Stomach smooth muscle (tissue), 2 donors: ENCODE results near the gene ZBED2.
"Not testable (repeated sequence)": the region's sequence is repeated elsewhere in the genome, so short reads cannot be mapped to it uniquely, and the experiment has no call there.

ENCODE experiments used
- H3K27ac ChIP-seq: one replicate; pipeline ENCODE4 v1.7.0; 2013; ENCODE audit warnings: mild to moderate bottlenecking, low read length, inconsistent platforms
- H3K27me3 ChIP-seq, 2 donors: one replicate each; pipeline ENCODE4 v1.7.0; 2013; ENCODE audit warnings: low read length in 2 of 2; ENCODE audit not compliant: insufficient read depth in 2 of 2, control insufficient read depth in 1 of 2
- H3K36me3 ChIP-seq, 2 donors: one replicate each; pipeline ENCODE4 v1.7.0; 2013; ENCODE audit warnings: low read length in 2 of 2; ENCODE audit not compliant: control insufficient read depth in 2 of 2, insufficient read depth in 2 of 2
- H3K4me1 ChIP-seq: one replicate; pipeline ENCODE4 v1.7.0; 2013; ENCODE audit warnings: low read length; ENCODE audit not compliant: control insufficient read depth, insufficient read depth
- H3K4me3 ChIP-seq, 2 donors: one replicate each; pipeline ENCODE4 v1.7.0; 2013; ENCODE audit warnings: low read length in 2 of 2
- H3K9ac ChIP-seq, 2 donors: one replicate each; pipeline ENCODE4 v1.7.0; 2013; ENCODE audit warnings: low read length in 2 of 2, mild to moderate bottlenecking in 1 of 2
- H3K9me3 ChIP-seq, 2 donors: one replicate each; pipeline ENCODE4 v1.7.0; 2013; ENCODE audit warnings: low read length in 2 of 2; ENCODE audit not compliant: control insufficient read depth in 2 of 2
- donor health status: healthy.
- donor health status: Pancreatic carcinoma.

Gene ZBED2

GRCh38 chr3:111595232-111595631 lies at the start of gene ZBED2:
TSS of gene ZBED2 (minus strand) at chr3:111595346. CDS start at chr3:111594201, 1,145 bp downstream.
- no peak within 1 kb of the TSS for H3K4me3 ChIP-seq
- H3K4me1 ChIP-seq = no peaks in the 10 kb centered on the region
- H3K9ac ChIP-seq = no peak within 1 kb of the TSS
- H3K27me3 ChIP-seq = no peaks in the 10 kb centered on the region
- H3K27ac ChIP-seq = no peak within 1 kb of the TSS
- no peaks in the 10 kb centered on the region for H3K36me3 ChIP-seq
- H3K9me3 ChIP-seq = no peaks in the 10 kb centered on the region

- Histone ChIP-seq H3K4me1 (no peaks in the 10 kb centered on the region), H3K27me3 (no peaks in the 10 kb centered on the region), H3K4me3 (no peak overlapping the region), H3K36me3 (no peaks in the 10 kb centered on the region), H3K27ac (no peak overlapping the region), H3K9me3 (no peaks in the 10 kb centered on the region), H3K9ac (no peak overlapping the region)
Measured at GRCh38 chr3:111639316-111639715, 44.2 kb upstream of the ZBED2 start.

GRCh38 chr3:111636366-111636885 lies 41.3 kb upstream of the ZBED2 start:
- no peak overlapping the region for H3K9ac ChIP-seq
- H3K27ac ChIP-seq = no peak overlapping the region
- no peaks in the 10 kb centered on the region for H3K36me3 ChIP-seq
- H3K4me1 ChIP-seq = no peaks in the 10 kb centered on the region
- no peak overlapping the region for H3K4me3 ChIP-seq
- H3K27me3 ChIP-seq = no peaks in the 10 kb centered on the region
- H3K9me3 ChIP-seq = no peaks in the 10 kb centered on the region

DNA sequence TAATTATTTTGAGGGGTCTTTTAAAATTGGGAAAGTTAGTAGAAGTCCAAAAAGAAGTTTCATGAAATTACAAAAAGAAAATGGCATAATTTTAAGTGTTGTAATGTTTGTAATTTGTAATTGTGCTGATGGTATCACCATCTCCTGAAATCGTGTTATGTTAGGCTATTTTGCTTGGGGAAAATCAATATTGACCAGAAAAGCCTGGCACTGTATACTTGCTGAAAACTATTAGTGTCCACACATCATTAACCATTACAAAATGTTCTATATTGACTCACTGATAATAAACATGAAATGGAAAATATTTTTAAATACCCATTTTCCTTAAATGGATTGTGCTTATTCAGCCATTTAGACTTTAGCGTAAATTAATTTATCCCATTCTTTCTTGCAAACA lies 40.3 kb upstream of the ZBED2 start:
- Histone ChIP-seq H3K36me3 (no peaks in the 10 kb centered on the region), H3K4me3 (no peak overlapping the region), H3K9me3 (no peaks in the 10 kb centered on the region), H3K4me1 (no peaks in the 10 kb centered on the region), H3K27me3 (no peaks in the 10 kb centered on the region), H3K9ac (no peak overlapping the region), H3K27ac (no peak overlapping the region)

- H3K27me3 ChIP-seq, H3K27ac ChIP-seq, H3K9me3 ChIP-seq, H3K9ac ChIP-seq, H3K36me3 ChIP-seq, H3K4me1 ChIP-seq, H3K4me3 ChIP-seq: not testable (repeated sequence)
Measured at GRCh38 chr3:111630638-111631037, 35.5 kb upstream of the ZBED2 start.

- H3K27ac ChIP-seq, H3K27me3 ChIP-seq, H3K9ac ChIP-seq, H3K36me3 ChIP-seq, H3K4me1 ChIP-seq, H3K4me3 ChIP-seq, H3K9me3 ChIP-seq: not testable (repeated sequence)
Measured at GRCh38 chr3:111629018-111629417, 33.9 kb upstream of the ZBED2 start.

- no peak overlapping the region for H3K27ac ChIP-seq
- no peaks in the 10 kb centered on the region for H3K27me3 ChIP-seq
- no peaks in the 10 kb centered on the region for H3K36me3 ChIP-seq
- H3K9me3 ChIP-seq = no peaks in the 10 kb centered on the region
- H3K9ac ChIP-seq = no peak overlapping the region
- H3K4me3 ChIP-seq = no peak overlapping the region
- H3K4me1 ChIP-seq = no peaks in the 10 kb centered on the region
Measured at GRCh38 chr3:111627092-111627491, 31.9 kb upstream of the ZBED2 start.

GRCh38 chr3:111621535-111621934 lies 26.4 kb upstream of the ZBED2 start:
- no peak overlapping the region for H3K9ac ChIP-seq
- H3K4me1 ChIP-seq = no peaks in the 10 kb centered on the region
- H3K9me3 ChIP-seq = no peaks in the 10 kb centered on the region
- H3K36me3 ChIP-seq = no peaks in the 10 kb centered on the region
- no peaks in the 10 kb centered on the region for H3K27me3 ChIP-seq
- no peak overlapping the region for H3K4me3 ChIP-seq
- no peak overlapping the region for H3K27ac ChIP-seq

- Histone ChIP-seq H3K27me3 (no peaks in the 10 kb centered on the region), H3K36me3 (no peaks in the 10 kb centered on the region), H3K9ac (no peak overlapping the region), H3K4me3 (no peak overlapping the region), H3K27ac (no peak overlapping the region), H3K4me1 (no peaks in the 10 kb centered on the region), H3K9me3 (no peaks in the 10 kb centered on the region)
Measured at GRCh38 chr3:111619833-111620232, 24.7 kb upstream of the ZBED2 start.

- Histone ChIP-seq H3K4me3 (no peak overlapping the region), H3K9ac (no peak overlapping the region), H3K9me3 (no peaks in the 10 kb centered on the region), H3K27ac (no peak overlapping the region), H3K27me3 (no peaks in the 10 kb centered on the region), H3K4me1 (no peaks in the 10 kb centered on the region), H3K36me3 (no peaks in the 10 kb centered on the region)
Measured at GRCh38 chr3:111618945-111619344, 23.8 kb upstream of the ZBED2 start.

GRCh38 chr3:111617912-111618601 lies 22.9 kb upstream of the ZBED2 start:
- H3K36me3 ChIP-seq = no peaks in the 10 kb centered on the region
- H3K4me1 ChIP-seq = no peaks in the 10 kb centered on the region
- H3K27ac ChIP-seq = no peak overlapping the region
- no peaks in the 10 kb centered on the region for H3K9me3 ChIP-seq
- H3K9ac ChIP-seq = no peak overlapping the region
- no peak overlapping the region for H3K4me3 ChIP-seq
- no peaks in the 10 kb centered on the region for H3K27me3 ChIP-seq
